Panc1 (cell line): Measurements from ENCODE around the gene IKZF4. TPM values are rescaled to one million over a fixed set of nuclear protein-coding genes. Genes with fewer than 3 reads are reported as not detected.

Experiments used
- ATAC-seq: fragments of 200-7000 bp; cut with Tn5 transposase; 2 replicates; pipeline ENCODE4 v1.9.1; 2020; ENCODE audit warnings: mild to moderate bottlenecking, moderate library complexity
- BruUV-seq: library from RNA; stranded (reverse); fragments of 400-500 nt; replicated peaks from 2 replicates; lab custom pipeline; 2021; lab: Mats Ljungman, UMichigan
- CTCF ChIA-PET: fragments of 300-600 bp; sonication (Branson Sonifier 250); formaldehyde crosslinking; loops from one replicate; lab custom pipeline; 2022; ENCODE audit warnings: antibody characterized with exemption; lab: Charles Lee
- POLR2A ChIA-PET: fragments of 300-600 bp; sonication (Branson Sonifier 250); formaldehyde crosslinking; loops from one replicate; lab custom pipeline; 2022; ENCODE audit warnings: antibody characterized with exemption; lab: Charles Lee
- DNase-seq: peaks from one replicate; pipeline ENCODE4 v3.0.0-alpha.2; 2010; ENCODE audit warnings: low read depth, low spot score
- H3K27ac ChIP-seq: 2 replicates; pipeline ENCODE4 v1.5.1; 2011; ENCODE audit warnings: mild to moderate bottlenecking, low read length, inconsistent platforms
- H3K27me3 ChIP-seq: fragments of 200-500 bp; sonication (Bioruptor generic); 2 replicates; pipeline ENCODE4 v1.6.0; 2014; ENCODE audit warnings: low read length, inconsistent platforms; ENCODE audit not compliant: control insufficient read depth, insufficient read depth
- H3K36me3 ChIP-seq: fragments of 200-500 bp; sonication (Bioruptor generic); 2 replicates; pipeline ENCODE4 v1.5.1; 2014; ENCODE audit warnings: inconsistent platforms, mild to moderate bottlenecking, low read length, moderate library complexity; ENCODE audit not compliant: control insufficient read depth, insufficient read depth
- H3K4me1 ChIP-seq: 2 replicates; pipeline ENCODE4 v1.5.1; 2011; ENCODE audit warnings: inconsistent platforms, mild to moderate bottlenecking, low read length, moderate library complexity; ENCODE audit not compliant: control insufficient read depth, insufficient read depth
- H3K4me3 ChIP-seq, 2 experiments: 2 replicates each; pipeline ENCODE4 v1.5.1; 2011 to 2012; ENCODE audit warnings: low read depth in 2 of 2, low read length in 2 of 2, mild to moderate bottlenecking in 2 of 2, inconsistent platforms in 1 of 2, moderate library complexity in 1 of 2
- H3K9me3 ChIP-seq: fragments of 200-500 bp; sonication (Bioruptor generic); 2 replicates; pipeline ENCODE4 v1.5.1; 2014; ENCODE audit warnings: low read depth, mild to moderate bottlenecking, inconsistent platforms, low read length, moderate library complexity; ENCODE audit not compliant: control insufficient read depth, insufficient read depth
- CTCF ChIP-seq: fragments of 450-650 bp; IDR thresholded peaks from 2 replicates; pipeline ENCODE4 v1.5.1; 2017; ENCODE audit warnings: mild to moderate bottlenecking
- POLR2AphosphoS5 ChIP-seq: IDR thresholded peaks from 2 replicates; pipeline ENCODE4 v1.6.1; 2012; ENCODE audit warnings: mild to moderate bottlenecking, low read depth, low read length, moderate library complexity
- REST ChIP-seq, 2 experiments: IDR thresholded peaks; 2 replicates each; pipeline ENCODE4 v1.6.1; 2011 to 2012; ENCODE audit warnings: low read depth in 2 of 2, control low read depth in 1 of 2, low read length in 1 of 2, mild to moderate bottlenecking in 1 of 2, moderate library complexity in 1 of 2; ENCODE audit not compliant: insufficient read depth in 1 of 2
- SIN3A ChIP-seq: IDR thresholded peaks from 2 replicates; pipeline ENCODE4 v1.6.1; 2012; ENCODE audit warnings: low read depth, mild to moderate bottlenecking, low read length, moderate library complexity, borderline replicate concordance; ENCODE audit not compliant: insufficient read depth
- TCF7L2 ChIP-seq: IDR thresholded peaks from 2 replicates; pipeline ENCODE4 v1.6.1; 2011; ENCODE audit warnings: mild to moderate bottlenecking, low read depth, low read length, inconsistent platforms
- in situ Hi-C: cut with HindIII; loops from 2 replicates; pipeline ENCODE4 v1.10.0; 2016; ENCODE audit warnings: low sequenced_read_pairs, low pct_unique_long_range_greater_than_20kb
- intact Hi-C: fragments of 100-400 bp; cut with micrococcal nuclease; formaldehyde crosslinking; loops from one replicate; pipeline ENCODE4 v1.10.0; 2022; ENCODE audit not compliant: unreplicated experiment
- total RNA-seq: library from RNA; stranded (reverse); gene quantifications from one replicate; pipeline ENCODE4 v1.2.1, GENCODE V29; 2021; ENCODE audit not compliant: unreplicated experiment

Gene IKZF4
- total RNA-seq, 1 experiment from 2014 or later = 6.9 TPM

- Histone ChIP-seq H3K9me3 (no peaks in the 10 kb centered on the region), H3K36me3 (no peaks in the 10 kb centered on the region; the same call in 1 of the 2 replicates), H3K27me3 (no peaks in the 10 kb centered on the region), H3K4me1 (no peaks in the 10 kb centered on the region), H3K4me3 (no peak overlapping the region), H3K27ac (no peak overlapping the region)
- ChIA-PET POLR2A (interaction anchor here (0.7 kb wide), 1 partner anchor 33 kb away, joined by 8 read pairs; the partner anchor contains the start of gene ZC3H10), CTCF (interaction anchor here (0.5 to 0.6 kb wide), 3 partner anchors 13 to 112 kb away, joined by 3 to 7 read pairs (median 4); no protein-coding TSS in a partner anchor)
- ATAC-seq = peak; percentile 60; the same call in 1 of the 2 replicates
- in situ Hi-C loops (no loop called here), intact Hi-C loops (no loop called here)
- TF ChIP-seq CTCF (peak; percentile 82), POLR2AphosphoS5 (no peak)
- no TSS peak for BruUV-seq
- DNase-seq = no peak
These were observed 64.2 kb downstream of the IKZF4 start for GRCh38 chr12:56084958-56085543.

- DNase-seq (no peak), ATAC-seq (no peak)
- Histone ChIP-seq H3K4me1 (no peaks in the 10 kb centered on the region), H3K4me3 (no peak overlapping the region), H3K27ac (no peak overlapping the region), H3K27me3 (no peaks in the 10 kb centered on the region), H3K9me3 (no peaks in the 10 kb centered on the region), H3K36me3 (no peaks in the 10 kb centered on the region)
- TF ChIP-seq REST (IDR thresholded peaks at IDR 0.05; ENCODE audit: insufficient read depth in 1 of 2, low read depth in 2 of 2, low read length in 1 of 2) (no peak), CTCF (no peak), TCF7L2 (no peak), SIN3A (no peak), POLR2AphosphoS5 (no peak)
- intact Hi-C loops = no loop called here
- ChIA-PET POLR2A (interaction anchor here (0.6 kb wide), 1 partner anchor 105 kb away, joined by 4 read pairs; no protein-coding TSS in a partner anchor), CTCF (no interaction called here)
- in situ Hi-C loops = no loop called here
- no TSS peak for BruUV-seq
These were observed 65.3 kb downstream of the IKZF4 start for GRCh38 chr12:56086096-56086495.
